GM19395 (cell line): Measurements from ENCODE around the gene ST14.
A peak's percentile ranks its signal among the peaks of the same experiment; 100 is the strongest.

Experiments
- ATAC-seq: cut with Tn5 transposase; IDR thresholded peaks from one replicate; pipeline ENCODE4 v1.9.1; 2021; ENCODE audit warnings: mild to moderate bottlenecking, moderate library complexity; ENCODE audit not compliant: unreplicated experiment

The ST14 gene

GRCh38 chr11:130203766-130204702 lies 44.5 kb downstream of the ST14 start:
- no peak for ATAC-seq

GRCh38 chr11:130204703-130205095 lies 45.1 kb downstream of the ST14 start:
- no peak for ATAC-seq

- no peak for ATAC-seq
Observed at GRCh38 chr11:130206141-130206540, 46.6 kb downstream of the ST14 start.

- ATAC-seq = no peak
Observed at GRCh38 chr11:130208241-130209127, 48.9 kb downstream of the ST14 start.

GRCh38 chr11:130209128-130209932 lies 49.7 kb downstream of the ST14 start:
- no peak for ATAC-seq

GRCh38 chr11:130209954-130210854 lies 50.6 kb downstream of the ST14 start:
- no peak for ATAC-seq

GRCh38 chr11:130211144-130211543 lies 51.6 kb downstream of the ST14 start:
- ATAC-seq = no peak

- no peak for ATAC-seq
Observed at GRCh38 chr11:130211781-130212401, 52.3 kb downstream of the ST14 start.

- no peak for ATAC-seq
Observed at GRCh38 chr11:130212431-130212961, 52.9 kb downstream of the ST14 start.

- peak; percentile 83 for ATAC-seq
Observed at GRCh38 chr11:130213143-130213978, 53.8 kb downstream of the ST14 start.

GRCh38 chr11:130213979-130214281 lies 54.3 kb downstream of the ST14 start:
- ATAC-seq = no peak

- ATAC-seq = no peak
Observed at GRCh38 chr11:130214861-130215530, 55.4 kb downstream of the ST14 start.

GRCh38 chr11:130215531-130216220 lies 56.1 kb downstream of the ST14 start:
- ATAC-seq = no peak

GRCh38 chr11:130216221-130216550 lies 56.6 kb downstream of the ST14 start:
- no peak for ATAC-seq

GRCh38 chr11:130216591-130217132 lies 57.1 kb downstream of the ST14 start:
- ATAC-seq = no peak

- no peak for ATAC-seq
Observed at GRCh38 chr11:130217133-130218031, 57.8 kb downstream of the ST14 start.
